ENCODE results near the gene NECTIN2.

Gene NECTIN2

GRCh38 chr19:44807162-44807561, 38.9 kb upstream of the NECTIN2 start:
- no peak for TF ChIP-seq CTCF (conservative IDR thresholded peaks at IDR 0.05; ENCODE audit: low read depth, low read length)
- no peak overlapping the region for H3K4me3 ChIP-seq (ENCODE audit: low read length)
- DNase-seq (ENCODE audit: low read depth): no peak

GRCh38 chr19:44807652-44808462, 38.2 kb upstream of the NECTIN2 start:
- DNase-seq (ENCODE audit: low read depth): no peak
- no peak overlapping the region for H3K4me3 ChIP-seq (ENCODE audit: low read length)
- peak; percentile 43 for TF ChIP-seq CTCF (conservative IDR thresholded peaks at IDR 0.05; ENCODE audit: low read depth, low read length)

DNA sequence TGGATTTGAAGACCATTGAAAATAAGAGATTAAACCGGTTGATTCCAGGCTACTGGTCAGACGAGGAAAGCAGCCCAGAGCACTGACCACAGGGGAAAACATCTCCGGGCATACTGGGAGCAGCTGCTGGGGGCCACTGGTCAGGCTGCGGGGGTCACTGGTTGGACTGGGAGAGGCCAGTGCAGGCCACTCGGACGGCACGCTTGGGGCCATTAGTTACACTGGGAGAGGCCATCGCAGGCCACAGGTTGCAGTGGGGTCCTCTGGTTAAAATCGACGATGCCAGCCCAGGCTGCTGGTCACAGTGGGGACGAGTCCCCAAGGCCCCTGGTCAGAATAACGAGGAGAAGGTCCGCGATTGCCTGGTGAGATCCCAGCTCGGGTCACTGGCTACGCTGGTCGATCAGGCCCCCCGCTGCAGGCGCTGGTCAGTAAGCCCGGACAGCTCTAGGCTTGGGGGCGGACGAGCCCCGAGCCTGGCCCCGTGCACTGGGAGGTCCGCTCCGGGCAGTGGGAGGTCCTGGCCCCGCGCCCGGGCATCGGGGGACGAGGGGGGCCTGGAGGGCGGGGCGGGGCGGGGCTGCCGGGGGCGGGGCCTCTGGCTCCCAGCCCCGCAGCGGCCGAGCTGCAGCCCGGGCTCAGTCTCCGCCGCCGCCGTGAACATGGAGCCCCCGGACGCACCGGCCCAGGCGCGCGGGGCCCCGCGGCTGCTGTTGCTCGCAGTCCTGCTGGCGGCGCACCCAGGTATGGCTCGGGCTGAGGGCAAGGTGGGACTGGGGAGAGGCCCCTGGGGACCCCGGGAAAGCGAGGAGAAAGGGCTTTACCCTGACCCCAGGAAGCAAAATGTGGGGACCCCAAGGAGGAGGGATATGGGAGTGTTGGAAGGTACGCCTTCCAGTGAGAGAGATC, 37.4 kb upstream of the NECTIN2 start, which contains the start of gene BCAM:
Gene BCAM, plus strand, starts transcription at position 641 of the 909 bp plus-strand sequence. Its CDS starts 22 bp downstream, at position 663.
- peak within 1 kb of the TSS; percentile 61 for H3K4me3 ChIP-seq (ENCODE audit: low read length)
- DNase-seq (ENCODE audit: low read depth): no peak
- no peak for TF ChIP-seq CTCF (conservative IDR thresholded peaks at IDR 0.05; ENCODE audit: low read depth, low read length)

DNA sequence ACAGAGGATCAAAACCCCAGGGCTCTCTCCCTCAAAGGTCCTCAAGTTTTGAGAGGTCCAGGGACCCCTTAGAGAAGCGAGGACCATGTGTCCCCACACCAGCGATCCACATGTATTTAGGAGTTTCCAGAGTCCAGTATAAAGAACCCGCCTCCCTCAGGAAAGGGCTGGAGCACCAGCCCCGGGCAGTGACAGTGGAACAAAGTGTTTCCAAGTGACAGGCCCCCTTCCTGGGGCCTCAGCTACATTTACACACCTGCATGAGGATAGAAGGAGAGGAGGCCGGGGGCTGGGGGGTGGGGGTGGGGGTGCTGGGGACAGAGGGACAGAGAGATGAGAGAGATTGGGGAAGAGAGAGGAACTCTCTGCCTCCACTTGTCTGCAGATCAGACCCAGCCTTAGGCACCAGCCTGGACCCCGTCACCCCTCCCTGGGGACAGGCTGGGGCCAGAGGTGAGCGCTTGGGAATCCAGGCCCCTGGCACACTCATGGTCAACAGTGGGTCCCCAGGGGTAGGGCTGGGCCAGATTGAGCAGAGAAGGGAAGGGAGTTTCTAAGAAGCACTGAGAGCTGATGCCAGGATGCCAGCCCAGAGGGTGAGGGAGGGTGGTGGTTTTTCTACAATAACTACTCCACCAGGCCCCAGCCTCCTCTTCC, 36.4 kb upstream of the NECTIN2 start:
- H3K4me3 ChIP-seq (ENCODE audit: low read length): peak overlapping the region; percentile 61
- TF ChIP-seq CTCF (conservative IDR thresholded peaks at IDR 0.05; ENCODE audit: low read depth, low read length): no peak
- DNase-seq (ENCODE audit: low read depth): no peak

- TF ChIP-seq CTCF (conservative IDR thresholded peaks at IDR 0.05; ENCODE audit: low read depth, low read length): no peak
- no peak overlapping the region for H3K4me3 ChIP-seq (ENCODE audit: low read length)
- no peak for DNase-seq (ENCODE audit: low read depth)
Measured at GRCh38 chr19:44810234-44811121, 35.6 kb upstream of the NECTIN2 start.

- no peak for TF ChIP-seq CTCF (conservative IDR thresholded peaks at IDR 0.05; ENCODE audit: low read depth, low read length)
- no peak overlapping the region for H3K4me3 ChIP-seq (ENCODE audit: low read length)
- no peak for DNase-seq (ENCODE audit: low read depth)
Measured at GRCh38 chr19:44811122-44811419, 35.0 kb upstream of the NECTIN2 start.
